ENCODE data around the gene SLC44A5.
"Not testable (repeated sequence)": the region's sequence is repeated elsewhere in the genome, so short reads cannot be mapped to it uniquely, and the experiment has no call there.

Gene SLC44A5

DNA sequence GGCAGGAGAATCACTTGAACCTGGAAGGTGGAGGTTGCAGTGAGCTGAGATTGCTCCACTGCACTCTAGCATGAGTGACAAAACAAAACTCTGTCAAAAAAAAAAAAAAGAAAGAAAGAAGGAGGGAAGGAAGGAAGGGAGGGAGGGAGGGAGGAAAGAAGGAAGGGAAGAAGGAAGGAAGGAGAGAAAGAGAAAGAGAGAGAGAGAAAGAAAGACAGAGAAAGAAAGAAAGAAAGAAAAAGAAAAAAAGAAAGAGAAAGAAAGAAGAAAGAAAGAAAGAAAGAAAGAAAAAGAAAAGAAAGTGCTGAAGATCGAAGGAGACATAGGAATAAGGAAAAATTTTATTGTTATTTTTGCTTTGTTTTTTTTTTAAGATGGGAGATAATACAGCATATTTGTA, 166.7 kb downstream of the SLC44A5 start:
- no peak for DNase-seq

DNA sequence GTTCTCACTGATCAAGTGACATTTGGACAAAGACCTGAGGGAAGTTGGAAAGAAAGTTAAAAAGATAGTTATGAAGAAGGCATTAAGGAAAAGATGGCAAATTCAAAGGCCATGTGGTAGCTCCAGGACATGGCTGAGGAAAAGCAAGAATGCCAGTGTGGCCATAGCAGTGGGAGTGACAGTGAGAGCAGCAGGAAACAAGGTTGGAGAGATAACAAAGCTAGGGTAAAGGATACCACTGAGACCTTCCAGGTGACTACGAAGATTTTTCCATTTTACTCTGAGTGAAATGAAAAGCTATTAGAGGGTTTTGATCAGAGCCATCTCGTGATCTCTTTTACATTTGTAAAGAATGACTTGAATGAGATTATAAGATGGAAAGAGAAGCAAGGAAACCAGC, 170.6 kb downstream of the SLC44A5 start:
- no peak for DNase-seq

DNA sequence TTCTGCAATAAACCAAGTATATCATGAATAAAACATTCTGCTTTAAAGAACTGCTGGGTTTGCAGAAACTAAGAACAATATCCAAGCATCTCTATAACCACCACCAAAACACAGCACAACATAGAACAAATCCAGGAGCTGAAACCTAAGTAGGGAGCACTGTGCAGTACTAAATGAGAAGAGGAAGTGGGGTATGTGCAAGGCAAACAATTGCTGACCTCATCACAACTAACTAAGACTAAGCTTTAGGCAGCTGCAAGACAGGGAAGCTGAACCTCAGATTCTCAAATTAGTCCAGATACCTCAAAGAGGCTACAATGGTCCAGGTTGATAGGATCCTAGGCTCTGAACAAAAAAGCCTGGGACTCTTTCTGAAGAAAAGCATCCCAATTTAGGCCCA, 172.6 kb downstream of the SLC44A5 start:
- peak in 1 of 3 experiments; percentile 6 for DNase-seq

DNA sequence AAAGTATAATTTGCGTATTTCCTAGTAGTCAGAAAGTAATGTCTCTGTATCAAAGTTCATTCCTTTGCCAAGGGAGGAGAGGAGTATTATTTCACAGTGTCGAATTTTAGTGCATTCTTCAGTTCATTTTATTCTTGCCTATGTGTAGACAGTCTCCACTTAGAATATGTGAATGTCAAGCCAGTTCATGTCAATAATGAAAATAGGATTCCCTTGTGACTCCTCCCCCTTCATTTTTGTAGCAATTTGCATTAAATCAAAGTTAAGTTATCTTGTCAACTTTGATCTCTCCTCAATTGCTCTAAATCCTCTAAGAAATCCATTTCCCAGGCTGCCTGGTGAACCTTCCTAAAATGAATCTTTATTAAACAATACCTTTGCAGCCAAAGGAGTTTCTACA, 179.1 kb downstream of the SLC44A5 start:
- no peak for DNase-seq

DNA sequence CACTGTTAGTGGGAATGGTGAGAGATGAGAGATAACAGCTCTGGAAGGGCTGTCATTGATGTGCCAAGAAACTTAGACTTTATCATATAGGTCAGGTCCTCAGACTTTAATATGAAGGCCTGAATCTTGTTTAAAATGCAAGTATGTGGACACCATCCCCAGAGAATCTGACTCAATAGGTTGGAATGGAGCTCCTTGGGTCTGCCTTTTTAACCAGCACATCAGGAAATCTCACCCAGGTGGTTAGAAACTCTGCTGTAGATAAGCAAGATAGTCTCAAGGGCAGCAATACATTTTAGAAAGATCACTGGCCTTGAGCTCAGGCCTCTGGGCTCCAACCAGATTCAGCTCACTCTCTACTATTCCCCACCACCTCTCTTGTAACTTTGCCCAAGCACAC, 180.4 kb downstream of the SLC44A5 start:
- DNase-seq, result no peak

DNA sequence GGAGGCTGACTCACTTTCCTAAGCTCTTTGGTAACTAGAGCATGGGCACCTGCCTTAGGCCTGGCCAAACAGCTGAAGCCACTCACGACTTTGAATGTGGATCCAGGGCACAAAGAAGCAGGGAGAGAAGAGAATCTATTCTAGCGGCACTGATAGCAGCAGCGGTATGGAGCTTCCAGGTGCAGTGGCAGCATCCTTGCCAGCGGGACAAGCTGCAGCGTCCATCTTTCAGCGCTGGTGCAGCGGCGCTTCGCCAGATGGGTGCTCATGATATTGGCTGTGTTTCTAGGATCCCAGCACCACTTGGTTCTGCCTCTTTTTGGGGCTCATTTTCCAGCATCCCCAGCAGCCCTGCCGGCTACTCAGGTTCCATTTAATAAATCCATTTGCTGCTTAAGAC, 184.2 kb downstream of the SLC44A5 start:
- DNase-seq, result no peak

DNA sequence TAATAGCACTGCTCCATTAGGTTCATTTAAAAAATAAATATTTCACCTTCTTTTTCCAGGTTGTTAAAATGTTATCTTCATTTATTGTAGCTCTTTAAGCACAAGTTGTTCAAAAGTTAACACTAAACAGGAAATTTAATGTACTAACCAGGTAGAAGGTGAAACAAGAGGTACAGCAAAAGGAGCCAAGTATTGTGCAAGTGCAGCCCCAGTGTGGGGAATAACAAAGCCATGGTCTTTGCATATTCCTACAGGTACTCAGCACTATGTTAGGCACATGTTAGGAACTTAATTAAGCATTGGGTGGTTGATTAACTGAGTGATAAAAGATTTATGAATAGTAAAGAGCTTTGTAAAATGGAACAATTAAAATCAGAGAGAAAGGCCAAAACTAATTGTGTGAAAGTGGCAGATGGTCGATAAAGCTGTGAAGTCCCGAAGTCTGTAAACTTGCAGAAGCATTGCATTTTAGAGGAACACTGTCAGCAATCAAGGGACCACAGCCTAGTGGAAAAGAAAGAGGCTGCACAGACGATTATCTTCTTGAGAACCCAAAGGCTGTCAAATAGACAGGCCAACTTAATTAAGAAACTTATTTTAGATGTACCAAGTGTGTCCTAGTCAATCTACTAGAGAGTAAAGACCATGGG, 185.8 kb downstream of the SLC44A5 start:
- no peak for DNase-seq

DNA sequence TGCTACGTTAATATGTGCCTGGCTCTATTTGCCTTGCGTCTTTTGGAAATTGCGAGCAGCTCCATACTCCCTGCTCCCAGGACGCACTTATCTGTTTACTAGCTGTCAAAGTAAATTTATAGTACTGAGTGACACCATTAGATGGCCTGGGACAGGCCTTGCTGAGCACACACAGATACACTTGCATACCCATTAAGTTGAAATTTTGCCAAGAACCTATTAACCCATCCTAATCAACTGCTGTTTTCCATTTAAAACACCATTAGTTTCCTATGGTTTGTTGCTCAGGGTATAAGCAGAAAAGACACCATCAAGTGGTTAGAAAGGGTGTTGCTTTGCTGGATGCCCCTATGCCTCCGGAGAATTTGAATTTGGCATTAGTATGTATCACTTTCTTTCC, 187.3 kb downstream of the SLC44A5 start:
- peak in 2 of 3 experiments; percentile 70 to 92 for DNase-seq

DNA sequence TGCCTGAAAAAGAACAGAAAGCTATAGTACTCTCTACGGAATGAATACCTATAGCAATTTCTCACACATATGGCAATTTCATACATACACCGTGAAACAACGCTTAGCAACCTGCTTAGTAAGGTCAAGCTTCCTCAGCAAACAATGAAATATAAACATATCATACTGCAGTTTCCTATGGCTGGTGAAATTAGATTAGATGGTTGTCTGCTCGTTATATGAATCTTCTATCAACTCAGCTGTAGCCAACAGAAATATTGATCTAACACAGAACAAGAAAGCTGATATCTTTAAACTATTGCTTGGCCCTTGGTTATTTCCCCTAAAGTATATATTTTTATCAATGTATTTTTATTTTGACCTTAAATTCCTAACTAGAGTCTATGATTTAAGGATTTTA, 187.8 kb downstream of the SLC44A5 start:
- peak in 2 of 3 experiments; percentile 11 to 64 for DNase-seq

DNA sequence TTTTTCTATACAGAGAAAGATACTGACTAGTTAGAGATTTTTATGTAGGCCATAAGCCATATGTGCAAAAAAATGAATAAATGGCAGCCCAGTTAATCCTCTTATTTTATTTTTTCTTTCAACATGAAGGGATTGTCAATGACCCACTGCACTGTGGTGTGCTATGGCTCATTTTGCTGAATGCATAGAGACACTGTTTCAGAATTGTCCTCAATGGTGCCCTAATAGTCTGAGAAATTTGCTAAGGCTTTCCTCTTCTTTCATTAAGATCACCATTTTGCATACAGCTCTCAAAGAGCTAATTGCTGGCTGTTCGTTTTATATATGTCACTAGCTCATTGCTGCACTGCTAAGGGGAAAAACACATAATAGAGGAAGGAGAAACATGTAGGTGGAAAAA, 189.5 kb downstream of the SLC44A5 start:
- no peak for DNase-seq

DNA sequence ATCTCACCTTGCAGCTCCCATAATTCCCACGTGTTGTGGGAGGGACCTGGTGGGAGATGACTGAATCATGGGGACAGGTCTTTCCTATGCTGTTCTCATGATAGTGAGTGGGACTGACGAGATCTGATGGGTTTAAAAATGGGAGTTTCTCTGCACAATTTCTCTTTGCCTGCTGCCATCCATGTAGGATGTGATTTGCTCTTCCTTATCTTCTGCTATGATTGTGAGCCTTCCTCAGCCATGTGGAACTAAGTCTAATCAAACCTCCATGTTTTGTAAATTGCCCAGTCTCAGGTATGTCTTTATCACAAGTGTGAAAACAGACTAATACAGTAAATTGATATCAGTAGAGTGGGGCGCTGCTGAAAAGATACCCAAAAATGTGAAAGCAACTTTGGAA, 195.7 kb downstream of the SLC44A5 start:
- no peak for DNase-seq

DNA sequence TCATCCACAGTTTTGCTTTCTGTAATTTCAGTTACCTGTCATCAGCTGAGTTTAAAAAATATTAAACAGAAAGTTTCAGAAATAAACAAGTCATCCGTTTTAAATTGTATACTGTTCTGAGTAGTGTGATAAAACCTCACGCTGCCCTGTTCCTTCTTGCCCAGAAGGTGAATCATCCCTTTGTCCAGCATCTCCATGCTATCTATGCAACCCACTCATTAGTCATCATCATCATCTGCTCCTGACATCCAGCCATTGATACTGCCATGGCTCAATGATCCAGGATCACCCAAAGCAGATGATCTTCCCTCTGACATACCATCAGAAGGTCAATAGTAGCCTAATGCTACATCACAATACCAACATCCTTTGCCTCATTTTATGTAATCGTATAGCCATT, 198.3 kb downstream of the SLC44A5 start:
- DNase-seq, result no peak

DNA sequence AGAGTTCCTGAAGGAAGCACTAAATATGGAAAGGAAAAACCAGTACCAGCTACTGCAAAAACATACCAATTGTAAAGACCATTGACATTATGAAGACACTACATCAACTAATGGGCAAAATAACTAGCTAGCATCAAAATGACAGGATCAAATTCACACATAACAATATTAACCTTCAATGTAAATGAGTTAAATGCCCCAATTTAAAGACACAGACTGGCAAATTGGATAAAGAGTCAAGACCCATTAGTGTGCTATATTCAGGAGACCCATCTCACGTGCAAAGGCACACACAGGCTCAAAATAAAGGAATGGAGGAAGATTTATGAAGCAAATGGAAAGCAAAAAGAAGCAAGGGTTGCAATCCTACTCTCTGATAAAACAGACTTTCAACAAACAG, 206.2 kb downstream of the SLC44A5 start:
- not testable (repeated sequence) for DNase-seq

DNA sequence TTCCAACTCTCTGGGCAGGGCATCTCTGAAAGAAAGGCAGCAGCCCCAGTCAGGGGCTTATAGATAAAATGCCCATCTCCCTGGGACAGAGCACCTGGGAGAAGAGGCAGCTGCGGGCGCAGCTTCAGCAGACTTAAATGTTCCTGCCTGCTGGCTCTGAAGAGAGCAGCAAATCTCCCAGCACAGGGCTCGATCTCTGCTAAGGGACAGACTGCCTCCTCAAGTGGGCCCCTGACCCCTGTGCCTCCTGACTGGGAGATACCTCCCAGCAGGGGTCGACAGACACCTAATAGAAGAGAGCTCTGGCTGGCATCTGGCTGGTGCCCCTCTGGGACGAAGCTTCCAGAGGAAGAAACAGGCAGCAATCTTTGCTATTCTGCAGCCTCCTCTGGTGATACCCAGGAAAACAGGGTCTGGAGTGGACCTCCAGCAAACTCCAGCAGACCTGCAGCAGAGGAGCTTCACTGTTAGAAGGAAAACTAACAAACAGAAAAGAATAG, 207.7 kb downstream of the SLC44A5 start:
- DNase-seq, result not testable (repeated sequence)

DNA sequence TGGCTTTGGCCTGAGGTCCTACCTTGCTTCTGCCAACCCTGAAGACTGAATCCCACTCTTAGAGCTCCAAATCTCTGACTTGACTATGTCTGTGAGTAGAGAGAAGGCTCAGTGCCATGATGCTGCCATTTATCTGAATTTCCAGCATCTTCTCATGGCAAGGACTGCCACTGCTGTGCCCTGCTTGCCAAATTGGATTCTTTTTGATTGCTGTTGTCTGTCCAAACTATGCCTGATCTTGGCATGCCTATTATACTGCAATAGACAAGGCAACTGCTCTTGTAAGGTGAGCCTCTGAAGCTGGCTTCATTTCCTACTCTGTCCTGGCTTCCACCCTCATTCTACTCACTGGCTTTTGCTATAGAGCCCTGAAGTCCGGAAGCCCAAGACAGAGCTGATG, 210.2 kb downstream of the SLC44A5 start:
- no peak for DNase-seq

DNA sequence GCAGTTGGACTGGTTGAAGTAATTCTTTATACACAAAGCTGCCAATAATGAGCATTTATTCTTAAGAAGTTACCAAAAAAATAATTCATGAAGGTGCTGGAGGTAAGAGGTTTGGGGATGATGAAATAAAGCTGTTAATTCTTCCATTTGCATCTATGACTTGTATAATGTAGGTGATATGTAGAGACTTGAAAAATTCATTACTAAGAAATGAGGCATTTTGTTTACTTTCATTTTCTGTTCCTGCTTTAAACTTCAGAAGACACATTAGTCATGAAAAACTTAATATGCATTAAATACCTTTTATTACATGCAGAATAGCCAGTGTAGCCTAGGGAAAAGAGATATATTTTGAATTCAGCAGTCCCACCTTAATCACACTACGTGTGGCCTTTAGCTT, 214.2 kb downstream of the SLC44A5 start:
- no peak for DNase-seq

DNA sequence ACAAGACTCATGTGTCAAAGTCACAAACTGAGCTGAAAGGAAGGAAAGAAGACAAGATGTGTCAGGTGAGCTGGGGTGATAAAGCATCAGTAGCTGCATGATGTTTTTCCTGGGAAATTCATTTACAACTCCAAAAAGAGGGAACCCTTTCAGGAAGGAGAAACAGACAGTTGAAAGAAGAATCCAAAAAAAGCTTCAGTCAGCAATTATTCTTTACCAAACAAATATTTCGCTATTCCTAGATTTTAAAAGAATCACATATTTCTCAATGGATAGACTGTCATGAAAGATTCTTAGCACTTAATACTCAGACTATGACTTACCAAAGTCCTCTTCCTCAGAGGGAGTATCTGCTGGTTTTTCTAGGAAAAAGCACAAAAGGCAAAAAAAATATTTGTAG, 214.7 kb downstream of the SLC44A5 start:
- no peak for DNase-seq

DNA sequence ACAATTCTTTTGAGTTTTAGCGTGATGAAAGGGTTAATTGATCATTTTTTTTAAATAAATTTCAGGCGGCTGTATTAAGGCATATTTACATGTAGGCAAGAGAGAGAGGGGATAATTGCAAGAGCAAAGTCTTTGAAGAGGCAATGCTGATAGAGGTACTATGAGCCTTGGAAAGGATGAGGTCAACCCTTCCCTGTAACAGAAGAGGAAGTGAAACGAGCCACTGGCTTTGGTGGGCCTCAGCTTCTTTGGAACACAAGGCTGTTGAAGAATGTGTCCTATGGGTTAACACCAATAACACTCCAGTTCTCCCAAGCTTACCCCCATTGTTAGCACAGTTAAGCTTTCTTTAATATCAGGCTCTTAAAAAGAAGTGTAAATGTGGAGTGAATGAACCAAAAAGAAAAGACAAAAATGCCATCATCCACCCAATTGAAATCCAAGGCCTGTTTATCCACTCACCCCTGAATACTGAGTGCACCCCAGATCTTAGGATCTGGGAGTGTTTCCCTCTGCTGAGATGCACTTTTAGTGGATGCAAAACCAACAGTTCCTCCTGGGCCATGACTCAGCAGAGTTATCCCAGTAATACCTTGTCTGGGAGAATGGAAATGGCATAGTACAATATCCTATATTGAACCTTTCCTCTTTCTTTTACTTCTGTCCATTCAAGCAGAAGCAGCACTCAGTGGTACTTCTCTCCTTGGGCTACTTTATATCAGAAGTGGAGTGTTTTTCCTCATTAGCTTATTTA, 216.4 kb downstream of the SLC44A5 start:
- no peak for DNase-seq

DNA sequence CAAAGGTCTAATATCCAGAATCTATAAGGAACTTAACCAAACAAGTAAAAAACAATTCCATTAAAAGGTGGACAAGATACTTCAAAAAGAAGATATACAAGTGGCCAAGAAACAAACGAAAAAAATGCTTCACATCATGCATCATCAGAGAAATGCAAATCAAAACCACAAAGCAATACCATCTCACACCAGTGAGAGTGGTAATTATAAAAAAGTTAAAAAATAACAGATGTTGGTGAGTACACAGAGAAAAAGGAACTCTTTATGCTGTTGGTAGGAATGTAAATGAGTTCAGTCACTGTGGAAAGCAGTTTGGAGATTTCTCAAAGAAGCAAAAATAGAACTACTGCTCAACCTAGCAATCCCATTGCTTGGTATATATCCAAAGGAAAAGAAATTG, 218.6 kb downstream of the SLC44A5 start:
- DNase-seq, result no peak

DNA sequence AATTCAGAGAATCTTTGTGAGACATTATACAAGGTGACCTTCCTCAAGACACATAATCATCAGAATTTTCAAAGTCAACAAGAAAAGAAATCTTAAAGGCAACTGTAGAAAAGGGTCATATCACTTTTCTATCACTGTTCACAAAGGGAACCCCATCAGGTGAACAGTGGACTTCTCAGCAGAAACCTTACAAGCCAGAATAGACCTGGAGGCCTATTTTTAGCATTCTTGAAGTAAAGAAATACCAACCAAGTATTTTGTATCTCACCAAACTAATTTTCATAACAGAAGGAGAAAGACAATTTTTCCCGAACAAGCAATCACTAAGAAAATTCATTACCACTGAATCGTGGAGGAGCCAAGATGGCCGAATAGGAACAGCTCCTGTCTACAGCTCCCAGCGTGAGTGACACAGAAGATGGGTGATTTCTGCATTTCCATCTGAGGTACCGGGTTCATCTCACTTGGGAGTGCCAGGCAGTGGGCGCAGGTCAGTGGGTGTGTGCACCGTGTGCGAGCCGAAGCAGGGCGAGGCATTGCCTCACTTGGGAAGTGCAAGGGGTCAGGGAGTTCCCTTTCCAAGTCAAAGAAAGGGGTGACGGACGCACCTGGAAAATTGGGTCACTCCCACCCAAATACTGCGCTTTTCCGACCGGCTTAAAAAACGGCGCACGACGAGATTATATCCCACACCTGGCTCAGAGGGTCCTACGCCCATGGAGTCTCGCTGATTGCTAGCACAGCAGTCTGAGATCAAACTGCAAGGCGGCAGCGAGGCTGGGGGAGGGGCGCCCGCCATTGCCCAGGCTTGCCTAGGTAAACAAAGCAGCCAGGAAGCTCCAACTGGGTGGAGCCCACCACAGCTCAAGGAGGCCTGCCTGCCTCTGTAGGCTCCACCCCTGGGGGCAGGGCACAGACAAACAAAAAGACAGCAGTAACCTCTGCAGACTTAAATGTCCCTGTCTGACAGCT, 235.2 kb downstream of the SLC44A5 start:
- peak; percentile 29 to 64 (median 37) for DNase-seq

DNA sequence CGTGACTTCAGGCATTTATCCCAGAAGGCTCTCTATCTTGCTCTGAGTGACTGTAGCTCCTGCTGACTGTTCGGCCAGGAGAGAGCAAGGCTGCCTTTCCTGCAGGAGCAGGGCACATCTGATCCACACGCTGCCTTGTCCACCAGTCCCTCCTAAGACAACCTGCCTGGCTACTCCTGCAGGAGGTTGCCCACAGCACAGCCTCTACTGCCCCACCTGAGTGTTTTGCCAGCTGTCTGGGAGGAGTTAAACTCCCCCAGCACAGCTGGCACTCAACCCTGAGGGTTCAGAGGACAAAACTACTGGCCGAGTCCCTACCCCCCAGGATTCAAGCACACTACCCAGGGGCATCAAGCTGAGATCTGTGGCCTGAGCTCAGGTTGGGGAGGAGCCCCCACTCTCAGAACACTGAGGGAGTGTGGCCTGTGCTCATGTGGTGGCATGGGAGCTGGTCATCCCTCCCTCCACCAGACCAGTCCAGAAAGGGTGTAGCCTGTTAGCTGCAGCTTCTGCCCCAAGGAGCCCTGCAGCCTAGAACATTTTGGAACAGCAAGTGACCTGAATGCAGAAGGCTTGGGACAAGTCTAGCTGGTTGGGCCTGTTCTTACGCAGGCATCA, 237.3 kb downstream of the SLC44A5 start:
- DNase-seq, result no peak

DNA sequence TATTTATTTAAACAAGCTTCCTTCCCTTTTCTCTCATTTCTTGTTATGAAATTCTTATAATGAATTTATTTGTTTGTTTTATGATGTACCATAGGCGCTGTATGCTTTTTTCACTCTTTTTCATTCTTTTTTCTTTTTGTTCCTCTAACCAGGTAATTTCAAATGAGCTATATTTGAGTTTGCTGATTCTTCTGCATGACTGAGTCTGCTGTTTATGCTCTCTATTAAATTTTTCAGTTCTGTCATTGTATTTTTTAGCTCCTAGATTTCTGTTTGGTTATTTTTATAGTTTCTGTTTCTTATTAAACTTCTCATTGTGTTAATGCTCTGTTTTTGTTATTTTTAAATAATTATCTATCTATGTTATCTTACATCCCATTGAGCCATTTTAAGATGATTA, 244.3 kb downstream of the SLC44A5 start:
- DNase-seq, result no peak

DNA sequence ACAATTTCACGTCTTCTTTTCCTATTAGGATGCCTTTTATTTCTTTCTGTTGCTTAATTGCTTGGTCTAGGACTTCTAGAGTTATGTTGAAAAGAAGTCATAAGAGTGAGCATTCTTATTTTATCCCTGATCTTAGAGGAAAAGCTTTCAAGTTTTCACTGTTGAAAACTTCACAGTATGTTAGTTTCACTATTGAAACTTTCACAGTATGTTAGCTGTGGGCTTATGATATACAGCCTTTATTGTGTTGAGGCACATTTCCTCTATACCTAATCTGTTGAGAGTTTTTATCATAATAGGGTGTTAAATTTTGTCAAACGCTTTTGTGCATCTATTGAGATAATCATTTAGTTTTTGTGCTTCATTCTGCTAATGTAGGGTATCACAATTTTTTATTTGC, 249.7 kb downstream of the SLC44A5 start:
- no peak for DNase-seq

Measured in NCI-H1417 (cell line).